Ammon's horn (tissue), 1 donor: ENCODE measurements around the gene HEG1.
A peak's percentile ranks its signal among the peaks of the same experiment; 100 is the strongest.

Experiments
- DNase-seq: peaks from one replicate; pipeline ENCODE4 v3.0.0-alpha.2; 2016; ENCODE audit warnings: low spot score

Gene HEG1

GRCh38 chr3:125010393-125010792 is 45.4 kb downstream of the HEG1 start:
- DNase-seq: no peak

DNA sequence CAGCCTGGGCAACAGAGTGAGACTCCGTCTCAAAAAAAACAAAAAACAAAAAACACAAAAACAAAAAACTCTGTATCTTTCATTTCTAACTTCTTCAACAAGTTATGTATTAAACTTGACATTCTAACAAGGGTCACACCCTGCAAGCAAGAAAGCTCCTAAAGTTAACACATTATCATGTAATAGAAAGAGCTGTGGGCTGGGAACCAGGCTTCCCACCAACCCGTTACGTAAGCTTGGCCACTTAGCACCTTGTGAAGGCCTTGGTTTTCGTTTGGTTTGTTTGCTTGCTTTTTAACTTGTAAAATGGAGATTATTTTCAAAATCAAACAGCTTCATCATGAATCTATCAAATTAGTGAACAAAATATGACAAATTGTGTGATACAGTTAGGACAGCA is 47.0 kb downstream of the HEG1 start:
- no peak for DNase-seq

GRCh38 chr3:125006291-125006731 is 49.5 kb downstream of the HEG1 start:
- DNase-seq: no peak

DNA sequence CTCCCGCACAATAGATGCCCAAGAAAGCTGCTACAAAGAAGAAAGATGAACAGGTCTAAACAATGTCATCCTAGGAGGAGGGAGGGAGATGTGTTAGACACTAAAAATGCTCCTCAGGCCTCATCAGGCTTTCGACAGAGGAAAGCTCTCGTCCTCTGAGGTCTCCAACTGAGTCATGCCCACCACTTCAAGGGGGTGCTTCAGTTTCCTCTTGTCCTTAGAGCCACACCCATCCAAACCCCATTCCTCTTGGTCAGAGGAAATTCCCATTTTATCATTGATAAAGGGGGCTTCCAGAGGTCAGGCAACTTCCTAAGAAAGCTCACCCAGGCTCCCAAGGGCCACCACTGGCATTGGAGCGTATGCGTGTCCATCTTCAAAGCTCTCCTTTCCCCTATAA is 50.1 kb downstream of the HEG1 start:
- no peak for DNase-seq

- DNase-seq: no peak
Measured at GRCh38 chr3:125005222-125005621, 50.6 kb downstream of the HEG1 start.

GRCh38 chr3:125003859-125004595 is 51.8 kb downstream of the HEG1 start:
- no peak for DNase-seq

DNA sequence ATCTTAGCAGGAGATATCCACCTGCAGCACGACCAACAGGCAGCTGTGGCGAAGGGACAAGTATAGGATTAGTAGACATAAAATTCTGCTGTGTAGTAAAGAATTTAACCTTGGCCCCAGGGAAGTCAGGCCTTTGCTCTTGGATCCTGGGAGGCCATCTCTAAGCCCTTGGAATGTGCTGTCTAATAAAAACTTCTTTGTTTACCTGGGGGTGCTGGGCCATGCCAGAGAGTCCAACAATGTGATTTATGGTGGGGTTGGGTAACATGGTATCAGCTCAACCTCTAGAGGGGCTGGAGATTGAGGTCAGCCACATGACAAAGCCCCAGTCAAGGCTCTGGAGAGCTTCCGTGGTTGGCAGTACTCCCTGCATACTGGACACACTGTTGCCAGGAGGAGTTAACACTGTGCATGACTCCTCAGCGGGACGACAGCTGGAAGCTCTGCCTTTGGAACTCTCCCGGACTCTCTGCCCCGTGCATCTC is 52.4 kb downstream of the HEG1 start:
- peak; percentile 57 for DNase-seq

DNA sequence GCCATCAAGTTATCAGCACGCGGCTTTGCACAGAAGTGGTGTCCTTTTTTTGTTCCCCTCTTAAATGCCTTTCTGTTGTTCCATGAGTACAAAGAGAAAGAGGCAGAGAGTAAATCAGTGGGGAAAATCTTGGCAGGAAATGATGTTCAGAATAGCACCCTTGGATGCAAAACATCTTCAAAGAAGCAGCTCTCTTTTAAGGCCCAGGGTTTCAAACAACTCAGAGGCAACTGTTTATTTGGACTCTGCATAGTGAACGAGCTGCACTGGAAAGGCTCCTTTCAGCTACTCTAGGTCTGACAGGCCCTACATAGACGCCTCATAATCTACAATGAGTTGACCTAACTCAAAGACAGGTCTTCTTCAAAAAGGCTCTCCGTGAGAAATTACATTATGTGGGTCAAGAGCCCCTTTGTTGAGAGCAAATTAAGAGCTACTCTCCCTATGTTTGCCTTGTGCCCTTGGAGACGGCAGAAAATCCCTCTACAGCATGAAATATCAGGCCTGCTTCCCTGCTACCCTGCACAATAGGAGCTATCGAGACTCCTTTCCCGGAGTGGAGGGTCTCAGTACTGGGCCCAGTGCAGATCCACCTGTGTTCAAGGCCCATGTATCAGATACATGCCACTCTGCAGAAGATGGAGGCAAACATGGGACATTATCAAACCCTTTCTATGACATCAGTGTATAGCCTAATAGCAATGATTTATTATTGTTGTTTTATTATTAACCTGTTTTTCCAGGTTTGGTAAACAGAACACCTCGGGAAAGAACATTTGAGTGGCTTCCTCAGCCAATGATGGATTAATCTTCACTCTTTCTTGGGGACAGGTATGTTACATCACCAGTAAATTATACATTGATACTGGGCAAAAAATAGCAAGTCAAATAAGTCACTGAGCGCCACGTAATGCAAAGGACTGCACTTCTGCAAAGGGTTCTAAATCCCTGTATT is 53.1 kb downstream of the HEG1 start:
- DNase-seq: no peak

DNA sequence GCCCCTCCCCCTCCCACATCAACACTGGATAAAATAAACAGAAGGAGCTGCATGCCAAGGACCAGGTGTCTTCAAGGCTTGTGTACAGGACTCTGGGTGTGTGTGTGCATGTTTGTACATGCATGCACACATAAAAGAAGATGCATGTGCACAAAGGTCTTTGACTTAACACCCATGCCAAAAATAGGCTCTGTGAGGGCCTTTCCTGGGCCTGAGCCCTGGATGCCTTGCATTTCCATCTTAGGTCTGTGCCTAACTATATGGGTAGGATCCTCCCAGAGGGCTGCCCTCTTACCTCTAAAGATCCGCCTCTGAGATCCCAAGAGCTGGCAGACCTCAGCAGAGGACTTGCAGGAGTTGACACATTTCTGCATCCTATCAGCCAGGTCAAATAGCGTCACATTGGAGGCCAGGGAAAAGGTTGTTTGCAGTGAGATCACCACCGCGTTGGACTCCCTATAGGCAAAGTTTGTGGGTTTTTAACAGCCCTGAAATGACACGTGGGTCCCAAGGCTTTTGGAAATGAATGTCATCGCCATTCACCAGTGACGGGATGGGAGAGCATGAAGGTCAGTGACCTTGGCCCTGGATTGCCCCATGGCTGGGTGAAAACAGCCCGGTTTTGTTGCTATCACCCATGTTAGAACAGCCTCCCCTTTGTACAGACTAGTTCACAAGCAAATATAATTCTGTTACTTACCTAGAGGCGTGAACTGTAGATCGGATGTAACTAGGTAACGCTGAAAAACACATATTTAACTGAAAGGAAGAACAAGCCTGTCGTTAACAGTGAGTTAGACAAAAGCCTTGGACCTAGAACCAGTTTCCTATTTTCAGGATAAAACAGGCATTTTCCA is 54.0 kb downstream of the HEG1 start:
- DNase-seq: no peak

DNA sequence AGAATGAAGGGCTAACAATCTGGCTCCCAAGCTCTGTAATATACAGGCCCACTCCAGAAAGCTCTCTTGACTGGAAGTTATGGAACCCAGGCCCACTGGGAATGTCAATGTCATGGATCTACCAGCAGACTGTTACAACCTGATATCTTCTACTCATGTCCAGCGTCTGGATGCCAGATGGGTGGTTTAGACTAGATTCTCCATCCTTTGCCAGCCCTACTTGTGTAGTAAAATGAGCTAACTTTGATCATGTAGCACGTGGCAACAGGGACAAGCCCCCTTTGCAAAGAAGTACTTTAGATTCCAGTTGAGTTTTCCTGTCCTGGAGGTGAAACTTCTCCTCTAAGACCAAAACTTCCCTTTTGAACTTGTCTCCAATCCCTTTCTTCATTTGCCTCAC is 55.1 kb downstream of the HEG1 start:
- no peak for DNase-seq

DNA sequence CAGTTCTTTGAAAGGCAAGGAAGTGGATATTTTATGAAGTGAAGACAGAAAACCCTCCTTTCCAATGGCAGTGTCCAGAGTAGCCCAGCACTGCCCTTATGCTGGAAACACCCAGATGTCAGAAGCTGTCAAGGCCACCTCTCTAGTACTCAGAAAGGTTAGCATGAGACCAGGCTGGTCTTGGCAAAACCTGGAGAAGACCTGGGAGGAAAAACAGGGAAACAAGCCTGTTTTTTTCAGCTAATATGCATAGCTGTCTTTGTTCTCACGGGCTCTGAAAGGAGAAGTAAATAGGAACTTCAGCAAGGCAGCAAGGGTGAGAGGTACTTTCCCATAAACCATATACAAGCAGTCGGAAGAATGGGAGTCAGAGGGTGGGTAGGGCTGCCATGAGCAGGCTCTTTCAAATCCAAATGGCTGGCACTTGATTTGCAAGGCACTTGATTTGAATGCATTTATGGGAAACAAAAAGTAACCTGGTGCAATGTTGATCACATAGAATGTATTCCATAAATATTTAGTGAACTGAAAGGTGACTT is 55.8 kb downstream of the HEG1 start:
- no peak for DNase-seq

DNA sequence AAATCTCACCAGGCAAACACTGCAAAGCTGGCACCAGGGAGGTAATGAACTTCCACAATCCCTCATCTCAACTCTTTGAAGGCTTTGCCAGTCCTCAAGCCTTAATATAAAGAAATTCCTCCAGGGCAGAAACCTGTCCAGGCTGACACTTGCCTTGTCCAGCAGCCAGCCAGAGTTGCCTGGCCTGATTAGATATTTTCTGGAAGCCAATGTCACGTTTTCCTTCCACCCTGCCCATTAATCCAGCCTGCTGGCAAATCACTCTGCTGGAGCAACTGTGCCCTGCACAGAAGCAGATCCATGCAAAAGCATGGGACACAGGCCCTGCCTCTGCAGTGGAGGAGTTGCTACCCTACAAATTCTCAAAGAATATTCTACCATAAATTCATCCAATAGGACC is 56.5 kb downstream of the HEG1 start:
- no peak for DNase-seq

- no peak for DNase-seq
Measured at GRCh38 chr3:124998247-124998630, 57.6 kb downstream of the HEG1 start.

DNA sequence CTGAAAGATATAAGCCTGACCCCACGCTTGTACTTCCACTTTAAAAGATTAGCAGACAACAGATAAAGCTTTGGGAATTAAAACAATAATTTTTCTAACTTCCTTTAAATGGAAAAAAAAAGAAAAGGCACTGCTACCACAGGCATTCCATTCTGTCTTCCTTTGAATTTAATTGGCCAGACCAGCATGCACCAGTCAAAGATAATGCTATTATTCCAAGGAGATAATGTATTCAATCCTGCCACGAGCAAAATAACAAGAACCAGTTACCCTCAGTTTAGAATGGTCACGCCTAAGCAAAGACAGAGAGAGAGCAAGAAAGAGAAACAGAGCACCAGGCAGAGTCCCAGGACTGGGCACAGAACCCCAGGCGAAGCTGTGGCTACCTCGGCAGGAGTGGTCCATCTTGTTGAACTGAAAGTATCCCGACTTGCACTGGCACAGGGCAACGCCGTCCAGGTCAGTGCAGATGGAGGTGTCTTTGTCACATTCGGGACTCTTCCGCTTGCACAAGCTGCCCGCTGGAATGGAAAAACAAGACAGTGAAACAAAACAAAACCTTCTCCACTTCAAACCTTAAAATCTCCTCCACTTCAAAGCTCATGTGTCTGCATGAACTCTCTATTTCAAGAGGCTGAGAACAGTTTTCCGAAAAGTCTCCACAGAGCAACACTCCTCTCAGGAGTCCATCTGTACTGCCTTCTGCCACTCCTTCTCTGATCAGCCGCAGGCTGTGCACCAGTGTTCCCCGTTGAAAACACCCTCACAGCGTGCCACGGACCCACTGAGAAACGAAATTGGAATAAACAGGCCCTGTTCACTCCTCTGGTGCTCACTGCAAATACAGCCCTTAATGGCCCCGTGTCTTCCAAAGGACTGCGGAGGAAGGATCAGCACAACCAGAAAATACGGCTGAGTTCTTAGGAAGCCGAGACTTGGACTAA is 58.2 kb downstream of the HEG1 start:
- DNase-seq: no peak

DNA sequence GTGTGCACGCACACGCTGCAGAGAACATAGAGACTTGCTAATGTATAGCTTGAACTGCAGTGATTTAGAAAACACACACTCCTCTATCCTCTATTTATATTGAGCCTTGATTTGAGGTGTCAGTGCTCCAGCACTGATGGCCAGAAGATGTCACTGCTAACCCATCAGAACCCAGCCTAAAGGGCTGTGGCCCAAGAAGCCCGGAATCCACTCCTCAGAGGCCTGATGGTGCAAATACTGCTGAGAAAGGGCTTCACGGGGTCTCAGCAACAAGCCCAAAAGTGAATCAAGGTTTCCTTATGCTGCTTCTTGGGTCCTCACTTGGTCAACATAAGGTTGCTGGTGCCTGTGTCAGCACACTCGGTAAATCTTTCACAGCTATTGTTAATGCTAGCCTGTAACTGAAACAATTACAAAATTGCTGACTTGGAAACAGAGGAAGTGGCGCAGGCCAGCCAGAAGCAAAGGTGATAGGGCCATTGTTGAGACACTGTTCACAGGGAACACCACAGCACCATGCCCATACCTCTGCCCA is 60.3 kb downstream of the HEG1 start:
- DNase-seq: peak; percentile 91

- DNase-seq: no peak
Measured at GRCh38 chr3:124993466-124993865, 62.3 kb downstream of the HEG1 start.

DNA sequence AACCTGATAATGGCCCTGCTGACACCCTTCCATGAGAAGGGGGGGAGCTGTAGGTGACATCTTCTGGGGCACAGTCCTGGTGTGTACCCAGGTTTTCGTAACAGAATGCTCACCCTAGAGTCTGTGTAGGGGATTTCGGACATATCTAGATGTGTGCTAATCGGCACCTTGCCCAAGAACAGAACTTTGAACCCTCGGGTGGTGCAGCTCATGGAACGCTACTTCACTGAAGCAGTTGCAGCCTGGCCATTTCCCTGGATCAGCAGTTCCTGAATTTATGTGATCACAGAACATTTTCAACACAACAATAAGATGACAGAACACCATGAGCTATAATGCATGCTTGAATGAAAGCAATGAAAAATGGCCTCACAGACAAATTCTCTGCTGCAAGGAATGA is 63.8 kb downstream of the HEG1 start:
- DNase-seq: no peak

GRCh38 chr3:124986192-124987143 is 69.3 kb downstream of the HEG1 start:
- DNase-seq: no peak

DNA sequence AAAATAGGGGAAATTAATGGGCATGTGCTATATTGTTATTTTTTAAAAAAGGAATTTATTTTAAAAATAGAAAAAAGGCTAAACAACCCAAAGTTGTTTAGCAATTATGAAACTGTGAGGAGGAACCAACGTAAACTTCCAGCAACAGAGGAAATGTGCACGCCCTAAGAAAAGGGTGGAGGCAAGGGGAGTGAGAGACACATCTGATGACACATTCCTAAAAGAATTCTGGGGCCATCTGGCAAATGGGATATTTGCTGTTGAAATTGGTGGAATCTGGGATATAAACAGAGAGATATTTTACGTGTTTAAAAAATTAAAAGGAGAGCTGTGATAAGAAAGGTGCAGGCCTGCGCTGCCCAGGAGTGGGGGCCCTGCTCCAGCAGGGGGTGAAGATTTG is 70.4 kb downstream of the HEG1 start:
- no peak for DNase-seq
